ENCODE data around the gene BTG2.
A peak's percentile ranks its signal among the peaks of the same experiment; 100 is the strongest.

The BTG2 gene

GRCh38 chr1:203327684-203328457, 22.6 kb downstream of the BTG2 start:
- Mint-ChIP-seq H3K27ac (peak overlapping the region; percentile 95), H3K9me3 (ENCODE audit: low read depth) (no peaks in the 10 kb centered on the region), H3K4me3 (peak overlapping the region; percentile 86), H3K4me1 (ENCODE audit: low read depth) (peaks cover 55% of the 10 kb centered on the region), H3K27me3 (no peaks in the 10 kb centered on the region), H3K36me3 (no peaks in the 10 kb centered on the region)

DNA sequence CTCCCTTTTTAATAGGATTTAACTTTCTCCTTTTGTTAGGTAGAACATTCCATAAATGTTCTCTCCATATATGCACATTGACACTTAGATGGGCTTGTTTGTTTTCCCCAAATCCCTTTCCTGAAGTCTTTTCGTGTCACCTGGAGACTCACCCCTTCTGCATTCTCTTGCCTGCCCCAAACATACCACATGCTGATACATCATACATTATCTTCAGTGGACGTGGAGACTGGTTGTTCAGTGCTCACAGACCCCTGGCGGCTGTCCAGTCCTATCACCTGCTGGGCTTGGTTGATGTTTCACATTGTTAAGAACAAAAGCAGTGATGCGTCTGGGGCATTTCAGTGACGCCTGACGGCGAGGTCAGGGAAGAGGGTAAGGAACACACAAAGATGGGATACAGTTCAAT, 23.4 kb downstream of the BTG2 start:
- H3K9me3 Mint-ChIP-seq (ENCODE audit: low read depth): no peaks in the 10 kb centered on the region
- no peaks in the 10 kb centered on the region for H3K36me3 Mint-ChIP-seq
- no peaks in the 10 kb centered on the region for H3K27me3 Mint-ChIP-seq
- H3K4me3 Mint-ChIP-seq: no peak overlapping the region
- H3K27ac Mint-ChIP-seq: peak overlapping the region; percentile 95
- peaks cover 47% of the 10 kb centered on the region for H3K4me1 Mint-ChIP-seq (ENCODE audit: low read depth)

- Mint-ChIP-seq H3K4me3 (no peak overlapping the region), H3K4me1 (ENCODE audit: low read depth) (peaks cover 30% of the 10 kb centered on the region), H3K27me3 (no peaks in the 10 kb centered on the region), H3K9me3 (ENCODE audit: low read depth) (no peaks in the 10 kb centered on the region), H3K27ac (no peak overlapping the region), H3K36me3 (no peaks in the 10 kb centered on the region)
Observed at GRCh38 chr1:203331224-203331623, 25.9 kb downstream of the BTG2 start.

DNA sequence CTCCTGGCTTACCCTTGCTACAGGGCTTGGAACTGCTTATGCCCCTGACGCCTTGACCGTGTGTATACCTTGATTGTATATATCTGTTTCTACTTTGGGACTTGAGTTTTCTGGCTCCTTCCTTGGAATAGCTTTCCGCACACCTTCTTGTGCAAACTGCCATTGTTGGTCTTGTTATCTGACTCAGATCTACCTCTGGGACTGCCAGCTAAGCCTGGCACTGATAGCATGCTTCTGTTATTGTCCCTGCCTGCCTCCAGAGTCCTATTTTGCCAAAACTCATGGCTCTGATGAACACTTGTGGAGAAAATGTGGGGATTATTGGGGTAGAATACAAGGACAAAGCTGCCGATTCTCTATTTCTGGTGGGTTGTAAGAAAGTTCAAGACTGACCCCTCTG, 30.2 kb downstream of the BTG2 start:
- Mint-ChIP-seq H3K36me3 (no peaks in the 10 kb centered on the region), H3K9me3 (ENCODE audit: low read depth) (no peaks in the 10 kb centered on the region), H3K4me1 (ENCODE audit: low read depth) (peaks cover 19% of the 10 kb centered on the region), H3K4me3 (no peak overlapping the region), H3K27ac (no peak overlapping the region), H3K27me3 (no peaks in the 10 kb centered on the region)

DNA sequence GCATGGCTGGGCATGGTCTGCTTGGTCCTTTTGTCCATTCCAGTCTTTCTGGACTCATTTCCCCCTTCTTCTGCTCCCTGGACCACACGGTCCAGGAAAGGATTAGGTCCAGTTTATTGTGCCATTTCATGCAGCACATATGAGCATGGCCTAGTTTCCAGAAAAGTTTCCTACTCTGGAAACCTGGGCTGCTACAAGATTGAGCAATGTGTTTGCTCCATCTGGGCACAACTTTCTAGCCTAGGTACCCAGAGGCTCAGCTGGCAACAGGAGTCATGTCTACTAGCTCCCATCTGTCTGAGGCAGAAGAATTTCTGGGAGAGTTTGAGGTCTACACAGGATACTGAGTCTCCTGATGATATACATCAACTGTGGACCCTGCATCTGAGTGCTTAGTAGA, 30.8 kb downstream of the BTG2 start:
- Mint-ChIP-seq H3K9me3 (ENCODE audit: low read depth) (no peaks in the 10 kb centered on the region), H3K4me1 (ENCODE audit: low read depth) (peaks cover 19% of the 10 kb centered on the region), H3K27ac (no peak overlapping the region), H3K4me3 (no peak overlapping the region), H3K36me3 (no peaks in the 10 kb centered on the region), H3K27me3 (no peaks in the 10 kb centered on the region)

DNA sequence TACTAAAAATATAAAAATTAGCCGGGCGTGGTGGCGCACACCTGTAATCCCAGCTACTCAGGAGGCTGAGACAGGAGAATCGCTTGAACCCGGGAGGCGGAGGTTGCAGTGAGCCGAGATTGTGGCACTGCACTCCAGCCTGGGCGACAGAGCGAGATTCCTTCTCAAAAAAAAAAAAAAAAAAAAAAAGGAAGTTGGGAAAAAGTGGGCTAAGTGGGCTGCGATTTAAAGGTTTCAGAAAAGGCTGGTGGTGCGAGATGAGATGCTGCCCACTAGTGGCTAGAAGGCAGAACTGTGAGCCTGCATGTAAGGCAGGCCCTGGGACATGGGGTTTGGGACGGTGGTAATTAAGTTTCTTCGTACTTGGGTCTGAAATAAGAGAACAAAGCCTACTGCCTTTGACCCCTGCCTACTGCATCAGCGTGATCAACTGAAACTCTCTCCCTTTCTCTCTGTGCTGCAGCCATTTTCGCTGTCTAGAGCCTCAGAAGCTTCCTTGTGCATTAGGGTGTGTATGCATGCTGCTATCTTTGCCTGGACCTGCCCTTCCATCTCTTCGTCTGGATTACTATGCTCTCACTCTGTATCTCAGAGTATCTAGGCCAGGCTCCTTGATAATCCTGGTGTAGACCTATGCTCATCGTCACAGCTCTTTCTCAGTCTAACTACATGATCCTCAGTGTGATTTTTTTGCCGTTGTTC, 33.2 kb downstream of the BTG2 start:
- H3K36me3 Mint-ChIP-seq: no peaks in the 10 kb centered on the region
- H3K27ac Mint-ChIP-seq: no peak overlapping the region
- no peak overlapping the region for H3K4me3 Mint-ChIP-seq
- H3K27me3 Mint-ChIP-seq: peaks cover 4% of the 10 kb centered on the region
- peaks cover 29% of the 10 kb centered on the region for H3K4me1 Mint-ChIP-seq (ENCODE audit: low read depth)
- H3K9me3 Mint-ChIP-seq (ENCODE audit: low read depth): no peaks in the 10 kb centered on the region

DNA sequence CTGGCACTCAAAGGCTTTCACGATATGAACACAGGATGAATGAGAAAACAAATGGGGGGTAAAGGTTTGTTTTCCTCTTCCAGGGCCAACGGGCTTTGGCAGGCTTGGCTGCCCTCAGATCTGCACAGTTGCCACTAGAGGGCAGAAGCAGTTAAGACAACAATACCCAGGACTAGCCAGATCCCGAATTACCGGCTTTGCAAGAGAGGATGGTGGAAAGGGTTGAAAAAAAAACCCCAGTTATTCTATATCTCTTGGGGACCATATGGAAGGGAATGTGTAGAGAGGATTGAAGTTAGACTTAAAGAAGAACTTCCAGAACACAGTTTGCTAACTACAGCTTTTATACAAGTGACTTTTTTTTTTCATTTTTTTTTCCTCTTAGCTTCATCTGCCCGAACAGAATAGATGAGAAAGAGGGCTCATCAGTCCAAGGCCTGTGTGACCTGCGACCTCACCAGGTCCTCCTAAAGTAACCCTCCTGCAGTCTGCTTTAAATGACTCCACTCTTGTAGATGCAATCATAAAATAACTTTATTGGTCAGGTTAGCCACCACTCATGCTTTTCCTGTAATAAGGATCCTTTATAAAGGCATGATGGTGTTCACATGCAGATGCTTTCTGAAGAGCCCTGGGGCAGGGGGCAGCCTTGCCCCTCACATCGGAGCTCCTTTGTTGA, 34.9 kb downstream of the BTG2 start:
- peaks cover 29% of the 10 kb centered on the region for H3K4me1 Mint-ChIP-seq (ENCODE audit: low read depth)
- H3K27me3 Mint-ChIP-seq: peaks cover 4% of the 10 kb centered on the region
- no peak overlapping the region for H3K27ac Mint-ChIP-seq
- no peak overlapping the region for H3K4me3 Mint-ChIP-seq
- no peaks in the 10 kb centered on the region for H3K9me3 Mint-ChIP-seq (ENCODE audit: low read depth)
- no peaks in the 10 kb centered on the region for H3K36me3 Mint-ChIP-seq

DNA sequence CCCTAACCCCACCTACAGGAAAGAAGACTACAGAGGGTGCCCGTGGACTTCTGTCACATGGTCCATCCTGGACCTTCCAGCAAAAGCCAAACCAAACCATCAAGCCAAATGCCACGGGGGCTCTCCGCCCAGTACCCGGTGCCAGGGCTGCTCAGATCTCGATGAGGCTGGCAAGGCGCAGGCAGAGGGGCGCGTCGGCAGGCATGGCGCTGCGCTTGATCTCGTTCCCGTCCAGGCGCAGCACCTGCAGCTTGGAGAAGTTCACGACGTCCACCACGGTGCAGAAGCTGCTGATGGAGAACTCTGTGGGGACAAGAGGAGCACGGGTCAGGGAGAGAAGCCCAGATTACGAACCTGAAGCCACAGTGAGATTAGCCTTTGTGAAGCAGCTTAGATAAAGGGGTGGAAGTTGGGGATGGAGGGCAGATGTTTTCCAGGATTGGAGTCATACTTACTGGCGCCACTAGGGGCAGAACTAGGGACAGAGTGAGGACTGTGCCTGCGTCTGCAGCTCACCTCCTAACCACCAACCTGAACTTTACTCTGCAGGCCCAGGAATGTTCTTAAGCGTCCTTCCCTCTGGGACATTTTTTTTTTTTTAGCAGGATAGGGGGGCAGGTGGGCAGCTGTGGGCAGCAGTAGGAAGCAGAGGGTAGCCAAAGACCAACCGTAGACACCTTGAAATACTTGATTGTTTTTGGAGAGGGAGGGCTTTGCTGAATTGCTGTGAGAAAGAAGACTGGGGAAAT, 37.0 kb downstream of the BTG2 start:
- Mint-ChIP-seq H3K9me3 (ENCODE audit: low read depth) (no peaks in the 10 kb centered on the region), H3K4me3 (peak overlapping the region; percentile 54), H3K36me3 (no peaks in the 10 kb centered on the region), H3K4me1 (ENCODE audit: low read depth) (peaks cover 21% of the 10 kb centered on the region), H3K27me3 (peaks cover 7% of the 10 kb centered on the region), H3K27ac (no peak overlapping the region)

- Mint-ChIP-seq H3K27me3 (peaks cover 14% of the 10 kb centered on the region), H3K27ac (no peak overlapping the region), H3K36me3 (no peaks in the 10 kb centered on the region), H3K9me3 (ENCODE audit: low read depth) (no peaks in the 10 kb centered on the region), H3K4me1 (ENCODE audit: low read depth) (peaks cover 17% of the 10 kb centered on the region), H3K4me3 (no peak overlapping the region)
Observed at GRCh38 chr1:203343956-203344754, 38.8 kb downstream of the BTG2 start.

GRCh38 chr1:203346060-203346768, 40.9 kb downstream of the BTG2 start:
- no peak overlapping the region for H3K4me3 Mint-ChIP-seq
- H3K27ac Mint-ChIP-seq: no peak overlapping the region
- no peaks in the 10 kb centered on the region for H3K36me3 Mint-ChIP-seq
- no peaks in the 10 kb centered on the region for H3K9me3 Mint-ChIP-seq (ENCODE audit: low read depth)
- H3K27me3 Mint-ChIP-seq: peaks cover 17% of the 10 kb centered on the region
- peaks cover 16% of the 10 kb centered on the region for H3K4me1 Mint-ChIP-seq (ENCODE audit: low read depth)

GRCh38 chr1:203346769-203347102, 41.4 kb downstream of the BTG2 start:
- Mint-ChIP-seq H3K4me3 (no peak overlapping the region), H3K36me3 (no peaks in the 10 kb centered on the region), H3K27ac (no peak overlapping the region), H3K9me3 (ENCODE audit: low read depth) (no peaks in the 10 kb centered on the region), H3K4me1 (ENCODE audit: low read depth) (peaks cover 16% of the 10 kb centered on the region), H3K27me3 (peaks cover 18% of the 10 kb centered on the region)

DNA sequence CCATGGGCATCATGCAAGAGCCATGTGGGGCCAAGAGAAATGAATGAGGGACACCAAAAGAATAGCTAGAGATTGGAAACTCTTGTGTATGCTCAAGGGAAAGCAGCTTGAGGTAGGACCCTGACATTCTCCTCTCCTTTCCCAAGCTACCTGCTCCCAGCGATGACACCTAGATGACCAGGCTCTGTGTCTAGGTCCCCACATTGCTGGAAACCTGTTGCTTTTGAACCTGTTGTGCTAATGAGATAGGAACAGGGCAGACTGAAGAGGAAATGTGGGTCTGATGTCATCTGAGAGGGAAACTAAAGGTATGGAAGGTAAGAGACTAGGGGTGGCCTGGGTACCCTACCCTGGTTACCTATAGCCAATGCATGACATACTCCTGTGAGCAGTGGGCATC, 43.8 kb downstream of the BTG2 start:
- Mint-ChIP-seq H3K27ac (no peak overlapping the region), H3K4me3 (no peak overlapping the region), H3K27me3 (peaks cover 16% of the 10 kb centered on the region), H3K36me3 (no peaks in the 10 kb centered on the region), H3K4me1 (ENCODE audit: low read depth) (peaks cover 8% of the 10 kb centered on the region), H3K9me3 (ENCODE audit: low read depth) (no peaks in the 10 kb centered on the region)

- no peak overlapping the region for H3K4me3 Mint-ChIP-seq
- H3K9me3 Mint-ChIP-seq (ENCODE audit: low read depth): no peaks in the 10 kb centered on the region
- no peaks in the 10 kb centered on the region for H3K36me3 Mint-ChIP-seq
- peaks cover 16% of the 10 kb centered on the region for H3K27me3 Mint-ChIP-seq
- peaks cover 8% of the 10 kb centered on the region for H3K4me1 Mint-ChIP-seq (ENCODE audit: low read depth)
- H3K27ac Mint-ChIP-seq: no peak overlapping the region
Observed at GRCh38 chr1:203349773-203350524, 44.6 kb downstream of the BTG2 start.

Measured in activated naive CD8-positive, alpha-beta T cell (primary cell).